Pons (tissue), 1 donor: ENCODE measurements around the gene MRPL14.

Source experiments
- DNase-seq: peaks from one replicate; pipeline ENCODE4 v3.0.0-alpha.2; 2016; ENCODE audit warnings: low spot score

MRPL14 gene

GRCh38 chr6:44122801-44123200 lies 4.5 kb downstream of the MRPL14 start:
- DNase-seq = no peak

DNA sequence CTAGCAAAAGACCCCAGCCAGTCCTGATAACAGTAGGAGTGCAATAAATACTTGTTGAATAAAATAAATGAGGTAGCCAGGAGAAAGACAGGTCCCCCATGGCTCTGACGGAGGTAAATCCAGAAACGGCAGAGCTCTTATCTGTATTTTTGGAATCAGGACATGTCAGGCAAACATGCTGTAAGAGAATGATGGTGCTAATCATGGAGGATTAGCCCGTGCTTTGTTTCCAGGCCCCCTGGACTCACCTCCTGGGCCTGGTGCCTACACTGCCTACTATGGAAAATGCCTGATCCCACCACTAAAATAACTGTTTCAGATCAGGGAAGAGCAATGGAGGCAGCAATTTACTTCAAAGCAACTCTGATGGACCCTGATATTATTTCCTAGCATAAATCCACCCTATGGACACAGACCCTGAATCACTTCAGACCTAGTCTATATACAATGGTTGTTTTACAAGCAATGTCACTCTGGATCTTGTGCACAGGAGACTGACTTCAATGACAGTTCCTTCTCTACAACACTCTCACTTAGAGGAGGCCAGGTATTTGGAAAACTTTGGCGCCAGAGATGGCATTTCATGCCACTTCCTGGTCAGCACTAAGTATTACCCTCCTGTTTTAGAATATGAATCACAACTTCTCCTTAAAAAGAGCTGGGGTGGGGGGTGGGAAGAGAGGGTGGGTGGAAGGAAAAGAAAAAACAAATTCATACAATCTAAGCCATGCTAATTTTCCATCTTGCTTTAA lies 6.4 kb downstream of the MRPL14 start:
- DNase-seq = no peak

DNA sequence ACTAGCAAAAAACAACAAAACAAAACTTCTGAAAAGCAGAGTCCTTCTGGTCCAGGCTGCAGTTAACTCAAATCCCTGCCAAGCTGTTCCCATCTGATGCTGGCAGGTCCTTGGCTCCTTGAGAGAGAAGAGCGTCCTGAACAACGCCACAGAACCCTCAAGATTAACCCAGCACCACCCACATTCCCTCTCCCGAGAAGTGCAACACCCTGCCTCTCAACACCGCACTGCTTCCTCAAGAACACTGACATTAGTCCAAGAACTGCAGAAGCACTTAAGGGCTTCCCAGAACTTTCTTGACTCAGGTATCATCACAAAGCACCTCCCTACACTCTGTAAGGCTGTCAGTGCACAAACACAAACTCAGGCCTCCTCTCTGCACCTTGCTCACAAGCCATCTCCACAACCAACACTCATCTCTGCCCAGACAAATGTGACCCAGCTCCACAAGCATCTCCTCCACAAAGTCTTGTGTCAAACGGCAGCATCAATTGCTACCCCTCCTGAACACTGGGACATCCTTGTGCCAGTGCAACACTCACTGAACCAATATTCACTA lies 7.5 kb downstream of the MRPL14 start:
- no peak for DNase-seq

DNA sequence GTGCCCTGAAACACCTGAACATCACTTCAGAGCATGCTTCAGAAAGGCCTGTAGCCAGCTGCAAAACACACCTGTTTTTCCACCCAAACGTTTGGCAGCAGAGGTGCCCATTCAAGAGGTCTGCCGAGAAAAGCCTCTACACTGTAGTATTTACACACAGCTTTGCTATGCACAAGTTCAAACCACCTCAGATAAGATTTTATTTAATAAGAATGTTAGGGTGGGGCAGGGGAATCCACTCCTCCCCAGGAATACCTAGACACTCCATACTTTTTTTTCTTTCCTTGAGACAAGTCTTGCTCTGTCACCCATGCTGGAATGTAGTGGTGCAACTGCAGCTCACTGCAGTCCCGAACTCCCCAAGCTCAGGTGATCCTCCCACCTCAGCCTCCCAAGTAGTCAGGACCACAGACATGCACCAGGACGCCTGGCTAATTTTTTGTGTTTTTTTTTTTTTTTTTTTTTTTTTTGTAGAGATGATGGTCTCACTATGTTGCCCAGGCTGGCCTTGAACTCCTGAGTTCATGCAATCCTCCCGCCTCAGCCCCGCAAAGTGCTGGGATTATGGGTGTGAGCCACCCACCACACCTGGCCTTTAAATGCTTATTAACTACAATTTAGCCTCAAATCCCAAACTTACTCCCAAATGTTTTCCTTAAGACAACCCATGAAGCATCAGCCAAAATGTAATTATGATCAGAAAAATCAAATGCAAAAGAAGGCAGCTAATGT lies 9.7 kb downstream of the MRPL14 start:
- DNase-seq = no peak

DNA sequence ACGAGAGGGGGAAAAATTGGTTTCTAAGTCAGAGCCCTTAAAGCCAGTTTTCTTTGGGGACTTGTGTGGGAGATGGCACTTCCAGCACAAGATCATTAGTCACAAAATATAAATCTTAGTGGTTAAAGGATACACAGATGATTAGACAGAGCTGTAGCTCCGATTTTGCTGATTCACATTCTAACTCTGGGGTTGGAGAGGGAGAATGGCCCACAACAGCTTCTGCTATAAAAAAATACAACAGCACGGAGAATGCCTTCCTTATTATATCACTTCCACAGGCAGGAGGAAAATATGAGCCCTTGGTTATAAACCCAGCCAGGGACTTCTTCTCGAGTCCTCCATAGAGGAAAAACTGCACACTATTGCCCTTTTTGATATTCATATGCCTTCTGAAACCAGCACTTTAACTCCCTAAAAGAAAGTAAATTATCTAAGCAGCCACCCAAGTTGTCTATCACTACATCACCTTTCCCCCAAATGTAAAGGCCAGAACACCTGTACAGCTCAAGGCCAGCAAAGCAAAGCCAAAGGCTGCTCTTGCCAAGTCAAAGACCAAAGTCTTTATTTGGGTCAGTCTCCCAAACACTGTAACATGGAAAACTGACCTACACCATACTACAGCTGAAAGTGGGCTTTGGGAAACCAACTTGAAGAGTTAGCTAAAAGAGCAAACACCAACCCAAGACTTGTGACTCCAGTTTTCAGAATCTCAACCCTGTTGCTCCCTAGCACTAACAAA lies 10.4 kb downstream of the MRPL14 start:
- DNase-seq = no peak

- no peak for DNase-seq
These were observed 11.4 kb downstream of the MRPL14 start for GRCh38 chr6:44115866-44116265.

GRCh38 chr6:44113414-44113813 lies 13.8 kb downstream of the MRPL14 start:
- DNase-seq = no peak

- DNase-seq = no peak
These were observed 15.5 kb downstream of the MRPL14 start for GRCh38 chr6:44111434-44112417.

GRCh38 chr6:44110966-44111365 lies 16.3 kb downstream of the MRPL14 start:
- no peak for DNase-seq

DNA sequence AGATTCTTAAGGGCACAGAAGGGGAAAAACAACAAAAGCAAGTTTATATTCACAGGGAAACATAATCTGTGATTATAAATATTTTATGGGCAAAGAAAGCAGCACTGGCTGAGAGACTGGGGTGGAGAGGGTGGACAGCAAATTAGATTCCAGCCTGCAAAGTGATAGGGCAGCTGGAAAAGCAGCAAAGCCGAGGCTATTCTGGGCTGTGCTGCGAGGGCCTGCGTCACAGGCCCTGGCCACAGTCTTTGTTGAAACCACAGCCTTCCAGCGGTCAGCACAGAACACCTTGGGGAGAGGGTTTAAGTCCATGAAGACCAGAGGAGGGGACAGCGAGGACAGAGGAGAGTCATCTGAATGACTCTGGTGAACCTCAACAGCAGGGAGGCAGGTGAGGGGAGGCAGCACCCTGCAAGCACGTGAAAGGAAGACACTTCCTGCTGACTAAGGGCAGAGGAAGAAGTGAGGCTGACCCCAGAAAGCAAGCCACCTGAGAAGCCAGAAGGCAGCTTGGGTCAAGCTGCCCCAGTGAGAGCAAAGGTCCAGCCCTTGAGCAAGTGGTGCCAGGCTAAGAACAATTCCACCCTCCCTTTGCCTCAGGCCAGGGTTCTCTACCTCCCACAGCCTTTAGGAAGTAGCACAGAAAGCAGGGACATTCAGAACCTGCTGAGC lies 17.1 kb downstream of the MRPL14 start:
- DNase-seq = no peak

DNA sequence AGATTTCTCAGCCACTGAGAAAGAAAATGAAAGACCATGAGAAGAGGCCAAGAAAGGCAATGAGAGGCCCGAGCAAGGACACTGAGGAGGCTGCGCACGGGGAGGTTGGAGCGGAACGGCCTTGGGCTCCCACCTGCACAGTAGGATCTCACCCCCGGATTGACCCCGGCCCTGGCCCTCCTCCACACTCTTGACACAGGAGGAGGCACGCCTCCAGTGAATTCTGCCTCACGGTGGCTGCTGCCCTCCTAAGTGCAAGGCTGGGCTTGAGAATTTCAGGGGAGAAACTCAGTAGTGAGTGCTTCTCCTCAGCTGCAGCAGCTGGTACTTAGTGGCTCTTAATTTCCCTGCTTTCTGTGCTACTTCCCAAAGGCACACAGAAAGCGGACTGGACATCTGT lies 18.0 kb downstream of the MRPL14 start:
- DNase-seq = no peak

- DNase-seq = no peak
These were observed 18.8 kb downstream of the MRPL14 start for GRCh38 chr6:44108471-44108870.

GRCh38 chr6:44107017-44107416 lies 20.2 kb downstream of the MRPL14 start:
- no peak for DNase-seq

- DNase-seq = no peak
These were observed 21.1 kb downstream of the MRPL14 start for GRCh38 chr6:44105993-44106740.

DNA sequence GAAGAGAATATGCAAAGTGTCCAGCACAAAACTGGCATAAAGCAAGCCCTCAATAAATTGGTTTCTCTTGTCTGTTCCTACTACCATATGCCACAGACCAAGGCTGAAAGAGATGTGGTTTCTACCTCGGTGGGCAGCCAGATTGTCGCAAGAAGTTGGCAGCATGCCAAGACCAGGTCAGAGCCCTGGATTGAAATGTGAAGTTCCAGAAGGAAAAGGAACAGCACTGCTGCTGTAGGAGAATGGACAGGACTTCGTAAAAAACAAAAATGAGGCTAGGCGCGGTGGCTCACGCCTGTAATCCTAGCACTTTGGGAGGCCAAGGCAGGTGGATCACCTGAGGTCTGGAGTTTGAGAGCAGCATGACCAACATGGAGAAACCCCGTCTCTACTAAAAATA lies 22.1 kb downstream of the MRPL14 start:
- no peak for DNase-seq

GRCh38 chr6:44104481-44105021 lies 22.7 kb downstream of the MRPL14 start:
- DNase-seq = peak; percentile 82

- no peak for DNase-seq
These were observed 24.7 kb downstream of the MRPL14 start for GRCh38 chr6:44102527-44102926.

DNA sequence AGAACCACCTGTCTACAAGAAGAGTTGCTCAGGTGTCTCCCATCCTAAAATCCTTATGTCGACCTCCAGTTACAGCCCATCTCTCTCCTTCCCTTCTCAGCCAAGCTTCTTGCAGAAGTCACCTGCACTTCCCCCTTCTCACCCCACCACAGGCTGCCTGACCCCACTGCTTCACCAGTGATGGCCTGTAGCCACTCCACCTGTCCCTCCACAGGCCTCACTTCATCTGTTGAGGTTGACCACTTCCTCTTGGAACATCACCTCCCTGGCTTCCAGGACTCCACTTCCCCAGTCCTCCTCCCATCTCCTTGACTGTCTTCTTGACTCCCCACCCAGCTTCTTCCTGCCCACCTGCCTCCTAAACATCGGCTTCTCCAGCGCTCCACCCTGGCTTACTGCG lies 25.4 kb downstream of the MRPL14 start:
- no peak for DNase-seq

DNA sequence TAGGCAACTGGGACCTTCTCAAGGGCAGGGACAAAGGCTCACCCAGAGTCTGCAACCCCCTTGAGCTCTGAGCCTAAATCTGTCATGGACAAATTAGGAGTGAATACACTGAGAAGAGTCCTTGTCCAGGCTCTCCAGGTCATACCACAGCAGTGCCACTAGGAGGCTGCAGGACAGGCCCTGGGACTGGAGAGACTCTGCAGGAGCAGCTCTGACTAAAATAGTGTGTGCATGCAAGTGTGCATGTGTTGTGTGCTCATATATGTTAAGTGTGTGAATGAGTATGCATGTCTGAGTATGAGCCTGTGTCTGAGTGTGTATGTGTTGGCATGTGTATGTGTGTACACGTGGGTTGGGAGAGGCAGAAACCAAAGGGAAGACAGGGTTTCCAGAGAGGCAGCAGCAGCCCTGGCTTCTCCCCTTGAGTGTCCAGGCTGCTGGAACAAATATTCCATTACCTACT lies 27.1 kb downstream of the MRPL14 start:
- no peak for DNase-seq

DNA sequence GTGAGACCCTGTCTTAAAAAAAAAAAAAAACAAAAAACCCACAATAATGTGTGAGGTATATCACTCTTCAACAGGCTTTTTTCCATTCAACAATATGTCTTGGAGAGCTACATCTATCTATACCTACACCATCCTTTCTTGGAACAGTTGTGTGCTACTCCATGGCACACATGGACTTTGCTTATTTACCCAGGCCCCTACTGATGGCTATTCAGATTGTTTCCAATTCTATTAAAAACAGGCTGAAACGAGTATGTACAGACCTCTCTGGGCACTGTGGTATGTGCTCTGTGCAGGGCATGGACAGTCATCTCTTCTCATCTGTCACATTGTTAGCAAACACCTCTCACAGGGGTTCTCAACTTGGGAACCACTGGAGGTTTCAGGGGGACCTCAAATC lies 28.1 kb downstream of the MRPL14 start:
- no peak for DNase-seq
